Glutamatergic neuron (in vitro differentiated cells): ENCODE data around the gene VPS35L. TPM values are rescaled to one million over a fixed set of nuclear protein-coding genes. Genes with fewer than 3 reads are reported as not detected.

Source experiments
- DNase-seq: peaks from one replicate; pipeline ENCODE4 v3.0.0; 2022
- H3K27ac Mint-ChIP-seq: one replicate; pipeline ENCODE4 v1.8.0; 2020; ENCODE audit warnings: mild to moderate bottlenecking, mixed read lengths, inconsistent platforms; ENCODE audit not compliant: unreplicated experiment
- H3K27me3 Mint-ChIP-seq: one replicate; pipeline ENCODE4 v1.8.0; 2020; ENCODE audit warnings: mild to moderate bottlenecking, moderate library complexity, mixed read lengths, inconsistent platforms; ENCODE audit not compliant: unreplicated experiment
- H3K36me3 Mint-ChIP-seq: one replicate; pipeline ENCODE4 v1.8.0; 2020; ENCODE audit warnings: mild to moderate bottlenecking, mixed read lengths, inconsistent platforms; ENCODE audit not compliant: unreplicated experiment
- H3K4me1 Mint-ChIP-seq: one replicate; pipeline ENCODE4 v1.8.0; 2020; ENCODE audit warnings: mild to moderate bottlenecking, low read depth, mixed read lengths, inconsistent platforms; ENCODE audit not compliant: unreplicated experiment
- H3K4me3 Mint-ChIP-seq: one replicate; pipeline ENCODE4 v1.8.0; 2020; ENCODE audit warnings: mild to moderate bottlenecking, mixed read lengths, inconsistent platforms; ENCODE audit not compliant: unreplicated experiment
- H3K9me3 Mint-ChIP-seq: one replicate; pipeline ENCODE4 v1.8.0; 2020; ENCODE audit warnings: mild to moderate bottlenecking, moderate library complexity, mixed read lengths, inconsistent platforms; ENCODE audit not compliant: unreplicated experiment
- total RNA-seq: library from RNA; stranded (reverse); fragmentation: NEBNext Ultra II Directional; extraction: Animal tissue kit (Norgen Biotek cat#: 25700); gene quantifications from one replicate; pipeline ENCODE4 v1.2.1, GENCODE V29; 2021; ENCODE audit not compliant: unreplicated experiment
- TF ChIP-seq, protein P1 (sequence below): fragments of 200-600 bp; sonication (generic); IDR thresholded peaks from one replicate; pipeline ENCODE4 v1.5.0; 2021; ENCODE audit not compliant: partially characterized antibody, unreplicated experiment

The VPS35L gene
- total RNA-seq, 1 donor from 2014 or later: 57.1 TPM

DNA sequence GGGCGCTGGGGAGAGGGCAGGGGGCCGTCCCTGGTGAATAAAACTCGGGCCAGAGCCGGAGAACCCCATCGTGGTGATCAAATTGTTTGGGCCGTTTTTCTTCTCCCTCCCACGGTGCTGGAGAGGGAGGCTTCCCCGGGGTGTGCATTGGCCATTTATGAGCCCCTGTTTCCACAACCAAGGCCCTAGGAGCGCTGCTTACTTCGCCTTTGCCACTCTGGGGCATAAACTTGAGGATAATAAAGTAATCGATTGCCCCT lies 31.2 kb upstream of the VPS35L start:
- TF ChIP-seq, protein P1, sequence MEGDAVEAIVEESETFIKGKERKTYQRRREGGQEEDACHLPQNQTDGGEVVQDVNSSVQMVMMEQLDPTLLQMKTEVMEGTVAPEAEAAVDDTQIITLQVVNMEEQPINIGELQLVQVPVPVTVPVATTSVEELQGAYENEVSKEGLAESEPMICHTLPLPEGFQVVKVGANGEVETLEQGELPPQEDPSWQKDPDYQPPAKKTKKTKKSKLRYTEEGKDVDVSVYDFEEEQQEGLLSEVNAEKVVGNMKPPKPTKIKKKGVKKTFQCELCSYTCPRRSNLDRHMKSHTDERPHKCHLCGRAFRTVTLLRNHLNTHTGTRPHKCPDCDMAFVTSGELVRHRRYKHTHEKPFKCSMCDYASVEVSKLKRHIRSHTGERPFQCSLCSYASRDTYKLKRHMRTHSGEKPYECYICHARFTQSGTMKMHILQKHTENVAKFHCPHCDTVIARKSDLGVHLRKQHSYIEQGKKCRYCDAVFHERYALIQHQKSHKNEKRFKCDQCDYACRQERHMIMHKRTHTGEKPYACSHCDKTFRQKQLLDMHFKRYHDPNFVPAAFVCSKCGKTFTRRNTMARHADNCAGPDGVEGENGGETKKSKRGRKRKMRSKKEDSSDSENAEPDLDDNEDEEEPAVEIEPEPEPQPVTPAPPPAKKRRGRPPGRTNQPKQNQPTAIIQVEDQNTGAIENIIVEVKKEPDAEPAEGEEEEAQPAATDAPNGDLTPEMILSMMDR: no peak
- peaks cover 3% of the 10 kb centered on the region for H3K27me3 Mint-ChIP-seq
- peak overlapping the region; percentile 99 for H3K4me3 Mint-ChIP-seq
- no peak overlapping the region for H3K27ac Mint-ChIP-seq
- peaks cover 4% of the 10 kb centered on the region for H3K9me3 Mint-ChIP-seq
- no peak for DNase-seq
- H3K36me3 Mint-ChIP-seq: no peaks in the 10 kb centered on the region
- peaks cover 18% of the 10 kb centered on the region for H3K4me1 Mint-ChIP-seq

DNA sequence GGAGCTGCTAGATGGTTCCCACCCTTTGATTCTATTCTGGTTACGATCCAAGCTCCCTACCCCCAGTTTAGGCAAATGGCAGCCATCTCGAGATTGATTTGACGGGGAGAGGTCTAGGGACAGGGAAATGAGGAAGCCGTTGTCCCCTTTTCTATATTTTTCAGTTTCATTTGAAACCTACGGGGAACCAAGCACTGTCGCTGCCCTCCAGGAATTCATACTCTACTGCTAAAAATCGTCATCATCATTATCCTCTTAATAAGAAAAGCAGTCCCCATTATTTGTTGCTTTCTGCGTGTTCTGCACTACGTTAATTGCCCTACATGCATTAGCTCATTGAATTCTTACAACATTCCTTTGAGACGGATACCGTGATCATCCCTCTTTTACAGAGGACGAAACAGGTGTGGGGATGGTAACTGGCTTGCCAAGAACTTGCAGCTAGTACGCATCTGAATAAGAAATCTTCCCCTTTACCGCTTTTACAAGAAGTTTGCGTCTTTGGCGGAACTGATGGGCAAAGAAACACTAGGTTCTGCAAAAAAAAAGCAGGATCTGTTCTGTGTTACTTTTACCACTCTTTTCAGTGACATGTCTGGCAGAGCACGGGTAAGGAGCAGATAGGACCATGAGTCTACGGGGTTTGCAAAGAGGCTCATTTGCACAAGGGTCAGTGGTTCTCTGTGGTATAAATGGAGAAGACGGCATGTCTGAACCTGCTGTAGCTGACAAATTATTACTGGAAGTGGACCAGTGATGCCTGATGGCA lies 30.7 kb upstream of the VPS35L start:
- peaks cover 3% of the 10 kb centered on the region for H3K27me3 Mint-ChIP-seq
- no peak for DNase-seq
- H3K4me1 Mint-ChIP-seq: peaks cover 18% of the 10 kb centered on the region
- peak overlapping the region; percentile 99 for H3K4me3 Mint-ChIP-seq
- H3K36me3 Mint-ChIP-seq: no peaks in the 10 kb centered on the region
- H3K27ac Mint-ChIP-seq: no peak overlapping the region
- peaks cover 4% of the 10 kb centered on the region for H3K9me3 Mint-ChIP-seq
- TF ChIP-seq, protein P1: no peak

- Mint-ChIP-seq H3K36me3 (no peaks in the 10 kb centered on the region), H3K4me3 (peak overlapping the region; percentile 99), H3K9me3 (peaks cover 4% of the 10 kb centered on the region), H3K27ac (no peak overlapping the region), H3K27me3 (peaks cover 3% of the 10 kb centered on the region), H3K4me1 (peaks cover 18% of the 10 kb centered on the region)
- TF ChIP-seq, protein P1: no peak
- no peak for DNase-seq
Measured at GRCh38 chr16:19525385-19525723, 30.1 kb upstream of the VPS35L start.

GRCh38 chr16:19527161-19527560 lies 28.3 kb upstream of the VPS35L start:
- no peak overlapping the region for H3K4me3 Mint-ChIP-seq
- DNase-seq: no peak
- TF ChIP-seq, protein P1: no peak
- no peaks in the 10 kb centered on the region for H3K36me3 Mint-ChIP-seq
- H3K27me3 Mint-ChIP-seq: peaks cover 3% of the 10 kb centered on the region
- H3K9me3 Mint-ChIP-seq: peaks cover 2% of the 10 kb centered on the region
- peaks cover 10% of the 10 kb centered on the region for H3K4me1 Mint-ChIP-seq
- H3K27ac Mint-ChIP-seq: no peak overlapping the region

- no peaks in the 10 kb centered on the region for H3K9me3 Mint-ChIP-seq
- TF ChIP-seq, protein P1: no peak
- H3K4me3 Mint-ChIP-seq: no peak overlapping the region
- no peaks in the 10 kb centered on the region for H3K36me3 Mint-ChIP-seq
- peaks cover 7% of the 10 kb centered on the region for H3K4me1 Mint-ChIP-seq
- H3K27ac Mint-ChIP-seq: no peak overlapping the region
- peaks cover 2% of the 10 kb centered on the region for H3K27me3 Mint-ChIP-seq
- no peak for DNase-seq
Measured at GRCh38 chr16:19528666-19529065, 26.8 kb upstream of the VPS35L start.
